GM23338 (cell line): ENCODE data around the gene NRK. TPM values are rescaled to one million over a fixed set of nuclear protein-coding genes. Genes with fewer than 3 reads are reported as not detected.

Experiments
- ATAC-seq: fragments of 200-7000 bp; cut with Tn5 transposase; 3 replicates; pipeline ENCODE4 v1.9.1; 2020
- DNase-seq: peaks from one replicate; pipeline ENCODE4 v3.0.0-alpha.2; 2015; ENCODE audit warnings: low spot score
- H2AFZ ChIP-seq: fragments of 200-600 bp; sonication (generic); 2 replicates; pipeline ENCODE4 v1.8.0; 2016; ENCODE audit warnings: antibody characterized with exemption, mild to moderate bottlenecking, moderate library complexity
- H3F3A ChIP-seq: fragments of 200-600 bp; sonication (generic); replicated peaks from 2 replicates; pipeline ENCODE4 v1.8.0; 2017; ENCODE audit warnings: antibody characterized with exemption, mixed run types, low read depth
- H3K27ac ChIP-seq: fragments of 200-600 bp; sonication (generic); 2 replicates; pipeline ENCODE4 v1.6.1; 2016; ENCODE audit warnings: low read depth
- H3K27me3 ChIP-seq: fragments of 200-600 bp; sonication (generic); 2 replicates; pipeline ENCODE4 v1.8.0; 2016; ENCODE audit warnings: mild to moderate bottlenecking, mixed run types, moderate library complexity; ENCODE audit not compliant: insufficient read depth
- H3K36me3 ChIP-seq: fragments of 200-600 bp; sonication (generic); 2 replicates; pipeline ENCODE4 v1.8.0; 2016; ENCODE audit warnings: mild to moderate bottlenecking; ENCODE audit not compliant: insufficient read depth
- H3K4me1 ChIP-seq: fragments of 200-600 bp; sonication (generic); 2 replicates; pipeline ENCODE4 v1.8.0; 2016; ENCODE audit warnings: mild to moderate bottlenecking, moderate library complexity; ENCODE audit not compliant: insufficient read depth
- H3K4me2 ChIP-seq: fragments of 200-600 bp; sonication (generic); 2 replicates; pipeline ENCODE4 v1.7.1; 2017; ENCODE audit warnings: mixed run types
- H3K4me3 ChIP-seq: fragments of 200-600 bp; sonication (generic); 2 replicates; pipeline ENCODE4 v1.6.1; 2016; ENCODE audit warnings: mixed run types
- H3K79me2 ChIP-seq: fragments of 200-600 bp; sonication (generic); replicated peaks from 2 replicates; pipeline ENCODE4 v1.8.0; 2017; ENCODE audit warnings: mild to moderate bottlenecking; ENCODE audit not compliant: insufficient read depth
- H3K9me2 ChIP-seq: fragments of 200-600 bp; sonication (generic); 2 replicates; pipeline ENCODE4 v1.8.0; 2017; ENCODE audit not compliant: insufficient read depth
- H4K20me1 ChIP-seq: fragments of 200-600 bp; sonication (generic); replicated peaks from 2 replicates; pipeline ENCODE4 v1.8.0; 2017; ENCODE audit warnings: mild to moderate bottlenecking; ENCODE audit not compliant: insufficient read depth
- H3K27ac Mint-ChIP-seq: 2 replicates; pipeline ENCODE4 v1.8.0; 2020; ENCODE audit warnings: inconsistent platforms, mild to moderate bottlenecking, moderate library complexity, mixed read lengths
- H3K27me3 Mint-ChIP-seq: 3 replicates; pipeline ENCODE4 v1.8.0; 2022; ENCODE audit warnings: low read depth, mild to moderate bottlenecking, moderate library complexity, mixed read lengths, inconsistent platforms; ENCODE audit not compliant: insufficient read depth, poor library complexity
- H3K36me3 Mint-ChIP-seq: 3 replicates; pipeline ENCODE4 v1.8.0; 2021; ENCODE audit warnings: low read depth, mild to moderate bottlenecking, inconsistent platforms, moderate library complexity, mixed read lengths
- H3K4me1 Mint-ChIP-seq: 3 replicates; pipeline ENCODE4 v1.8.0; 2020; ENCODE audit warnings: mild to moderate bottlenecking, inconsistent platforms, mixed read lengths
- H3K4me3 Mint-ChIP-seq: 3 replicates; pipeline ENCODE4 v1.8.0; 2021; ENCODE audit warnings: moderate library complexity, mild to moderate bottlenecking, inconsistent platforms, mixed read lengths
- H3K9me3 Mint-ChIP-seq: 3 replicates; pipeline ENCODE4 v1.8.0; 2020; ENCODE audit warnings: moderate library complexity, mild to moderate bottlenecking, inconsistent platforms, mixed read lengths
- NANOG ChIP-seq: IDR thresholded peaks from 2 replicates; pipeline ENCODE4 v1.6.1; 2016; ENCODE audit warnings: antibody characterized with exemption, borderline replicate concordance
- STAT1 ChIP-seq: IDR thresholded peaks from one replicate; pipeline ENCODE4 v1.6.1; 2016; ENCODE audit warnings: antibody characterized with exemption; ENCODE audit not compliant: unreplicated experiment
- ZNF114 ChIP-seq: fragments of 250-450 bp; sonication (Bioruptor Pico); IDR thresholded peaks from 2 replicates; pipeline ENCODE4 v1.5.0; 2020; ENCODE audit warnings: mild to moderate bottlenecking, moderate library complexity
- polyA plus RNA-seq: library from polyadenylated mRNA; unstranded; fragments of >200 nt; fragmentation: Nextera tagmentation; extraction: Ambion mirVana; gene quantifications from 2 replicates; pipeline ENCODE4 v1.2.1, GENCODE V29; 2016
- total RNA-seq: library from RNA; depleted of rRNA; stranded (reverse); fragments of >200 nt; shearing (Covaris generic); gene quantifications from 2 replicates; pipeline ENCODE4 v1.2.3, GENCODE V29; 2014; rRNA removed
- TF ChIP-seq, protein P1 (sequence below): IDR thresholded peaks from 2 replicates; pipeline ENCODE4 v1.6.1; 2016; ENCODE audit warnings: antibody characterized with exemption
- TF ChIP-seq, protein P2 (sequence below): IDR thresholded peaks from one replicate; pipeline ENCODE4 v1.6.1; 2018; ENCODE audit warnings: antibody characterized with exemption; ENCODE audit not compliant: unreplicated experiment
- TF ChIP-seq, protein P3 (sequence below), 2 experiments: fragments of 200-600 bp in 1 of 2; sonication (generic) in 1 of 2; conservative IDR thresholded peaks; 2 replicates each; pipeline versions ENCODE4 v1.5.1 to v1.6.1; 2016 to 2017; ENCODE audit warnings: antibody characterized with exemption in 2 of 2, low read depth in 2 of 2, mild to moderate bottlenecking in 2 of 2, moderate library complexity in 1 of 2

NRK gene
- total and polyA plus RNA-seq, 2 experiments from 2014 or later: 6.4 to 16.2 TPM

- Histone ChIP-seq H3K79me2 (no peaks in the 10 kb centered on the region), H3K36me3 (no peaks in the 10 kb centered on the region), H3F3A (no peaks in the 10 kb centered on the region), H3K4me3 (no peak overlapping the region), H3K27me3 (no peaks in the 10 kb centered on the region), H3K4me2 (no peak overlapping the region), H4K20me1 (no peaks in the 10 kb centered on the region), H3K4me1 (no peaks in the 10 kb centered on the region), H3K9me2 (no peaks in the 10 kb centered on the region), H2AFZ (no peak overlapping the region), H3K27ac (no peak overlapping the region)
- H3K27me3 Mint-ChIP-seq: no peaks in the 10 kb centered on the region
- H3K36me3 Mint-ChIP-seq: peaks cover 4% of the 10 kb centered on the region; the same call in 1 of the 3 replicates
- no peak overlapping the region for H3K4me3 Mint-ChIP-seq
- peaks cover 42% of the 10 kb centered on the region for H3K9me3 Mint-ChIP-seq
- no peak overlapping the region for H3K27ac Mint-ChIP-seq
- ATAC-seq (no peak), DNase-seq (no peak)
- no peaks in the 10 kb centered on the region for H3K4me1 Mint-ChIP-seq
- TF ChIP-seq NANOG (no peak), ZNF114 (CRISPR knock-in tag) (no peak), STAT1 (no peak)
- TF ChIP-seq, protein P1, sequence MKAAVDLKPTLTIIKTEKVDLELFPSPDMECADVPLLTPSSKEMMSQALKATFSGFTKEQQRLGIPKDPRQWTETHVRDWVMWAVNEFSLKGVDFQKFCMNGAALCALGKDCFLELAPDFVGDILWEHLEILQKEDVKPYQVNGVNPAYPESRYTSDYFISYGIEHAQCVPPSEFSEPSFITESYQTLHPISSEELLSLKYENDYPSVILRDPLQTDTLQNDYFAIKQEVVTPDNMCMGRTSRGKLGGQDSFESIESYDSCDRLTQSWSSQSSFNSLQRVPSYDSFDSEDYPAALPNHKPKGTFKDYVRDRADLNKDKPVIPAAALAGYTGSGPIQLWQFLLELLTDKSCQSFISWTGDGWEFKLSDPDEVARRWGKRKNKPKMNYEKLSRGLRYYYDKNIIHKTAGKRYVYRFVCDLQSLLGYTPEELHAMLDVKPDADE: no peak
- TF ChIP-seq, protein P2, sequence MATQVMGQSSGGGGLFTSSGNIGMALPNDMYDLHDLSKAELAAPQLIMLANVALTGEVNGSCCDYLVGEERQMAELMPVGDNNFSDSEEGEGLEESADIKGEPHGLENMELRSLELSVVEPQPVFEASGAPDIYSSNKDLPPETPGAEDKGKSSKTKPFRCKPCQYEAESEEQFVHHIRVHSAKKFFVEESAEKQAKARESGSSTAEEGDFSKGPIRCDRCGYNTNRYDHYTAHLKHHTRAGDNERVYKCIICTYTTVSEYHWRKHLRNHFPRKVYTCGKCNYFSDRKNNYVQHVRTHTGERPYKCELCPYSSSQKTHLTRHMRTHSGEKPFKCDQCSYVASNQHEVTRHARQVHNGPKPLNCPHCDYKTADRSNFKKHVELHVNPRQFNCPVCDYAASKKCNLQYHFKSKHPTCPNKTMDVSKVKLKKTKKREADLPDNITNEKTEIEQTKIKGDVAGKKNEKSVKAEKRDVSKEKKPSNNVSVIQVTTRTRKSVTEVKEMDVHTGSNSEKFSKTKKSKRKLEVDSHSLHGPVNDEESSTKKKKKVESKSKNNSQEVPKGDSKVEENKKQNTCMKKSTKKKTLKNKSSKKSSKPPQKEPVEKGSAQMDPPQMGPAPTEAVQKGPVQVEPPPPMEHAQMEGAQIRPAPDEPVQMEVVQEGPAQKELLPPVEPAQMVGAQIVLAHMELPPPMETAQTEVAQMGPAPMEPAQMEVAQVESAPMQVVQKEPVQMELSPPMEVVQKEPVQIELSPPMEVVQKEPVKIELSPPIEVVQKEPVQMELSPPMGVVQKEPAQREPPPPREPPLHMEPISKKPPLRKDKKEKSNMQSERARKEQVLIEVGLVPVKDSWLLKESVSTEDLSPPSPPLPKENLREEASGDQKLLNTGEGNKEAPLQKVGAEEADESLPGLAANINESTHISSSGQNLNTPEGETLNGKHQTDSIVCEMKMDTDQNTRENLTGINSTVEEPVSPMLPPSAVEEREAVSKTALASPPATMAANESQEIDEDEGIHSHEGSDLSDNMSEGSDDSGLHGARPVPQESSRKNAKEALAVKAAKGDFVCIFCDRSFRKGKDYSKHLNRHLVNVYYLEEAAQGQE: no peak
- TF ChIP-seq, protein P3, sequence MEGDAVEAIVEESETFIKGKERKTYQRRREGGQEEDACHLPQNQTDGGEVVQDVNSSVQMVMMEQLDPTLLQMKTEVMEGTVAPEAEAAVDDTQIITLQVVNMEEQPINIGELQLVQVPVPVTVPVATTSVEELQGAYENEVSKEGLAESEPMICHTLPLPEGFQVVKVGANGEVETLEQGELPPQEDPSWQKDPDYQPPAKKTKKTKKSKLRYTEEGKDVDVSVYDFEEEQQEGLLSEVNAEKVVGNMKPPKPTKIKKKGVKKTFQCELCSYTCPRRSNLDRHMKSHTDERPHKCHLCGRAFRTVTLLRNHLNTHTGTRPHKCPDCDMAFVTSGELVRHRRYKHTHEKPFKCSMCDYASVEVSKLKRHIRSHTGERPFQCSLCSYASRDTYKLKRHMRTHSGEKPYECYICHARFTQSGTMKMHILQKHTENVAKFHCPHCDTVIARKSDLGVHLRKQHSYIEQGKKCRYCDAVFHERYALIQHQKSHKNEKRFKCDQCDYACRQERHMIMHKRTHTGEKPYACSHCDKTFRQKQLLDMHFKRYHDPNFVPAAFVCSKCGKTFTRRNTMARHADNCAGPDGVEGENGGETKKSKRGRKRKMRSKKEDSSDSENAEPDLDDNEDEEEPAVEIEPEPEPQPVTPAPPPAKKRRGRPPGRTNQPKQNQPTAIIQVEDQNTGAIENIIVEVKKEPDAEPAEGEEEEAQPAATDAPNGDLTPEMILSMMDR (conservative IDR thresholded peaks at IDR 0.05; ENCODE audit: low read depth in 2 of 2): no peak
Observed at GRCh38 chrX:106007815-106008214, 185.5 kb downstream of the NRK start.

Other genes with a start within 250 kb of the NRK start
- not detected in 2 replicates for gene SERPINA7, start 216.2 kb downstream of the NRK start, total RNA-seq
- gene SERPINA7, start 216.2 kb downstream of the NRK start, polyA plus RNA-seq: not detected in 2 replicates